GM23248 (cell line): ENCODE results near the gene ADAM8. TPM values are rescaled to one million over a fixed set of nuclear protein-coding genes. Genes with fewer than 3 reads are reported as not detected.

ENCODE experiments used
- DNase-seq: peaks from one replicate; pipeline ENCODE4 v3.0.0-alpha.2; 2015
- H2AFZ ChIP-seq: fragments of 200-600 bp; sonication (generic); 2 replicates; pipeline ENCODE4 v1.6.1; 2016; ENCODE audit warnings: antibody characterized with exemption
- H3F3A ChIP-seq: fragments of 200-600 bp; sonication (generic); 2 replicates; pipeline ENCODE4 v1.6.1; 2016; ENCODE audit warnings: mild to moderate bottlenecking, antibody characterized with exemption, mixed run types; ENCODE audit not compliant: insufficient read depth
- H3K27ac ChIP-seq: fragments of 200-600 bp; sonication (generic); 2 replicates; pipeline ENCODE4 v1.5.1; 2016; ENCODE audit warnings: mild to moderate bottlenecking
- H3K27me3 ChIP-seq: fragments of 200-600 bp; sonication (generic); replicated peaks from 2 replicates; pipeline ENCODE4 v1.6.1; 2016; ENCODE audit warnings: mild to moderate bottlenecking; ENCODE audit not compliant: insufficient read depth
- H3K36me3 ChIP-seq: fragments of 200-600 bp; sonication (generic); 2 replicates; pipeline ENCODE4 v1.6.1; 2016; ENCODE audit warnings: low read depth, mild to moderate bottlenecking
- H3K4me1 ChIP-seq: fragments of 200-600 bp; sonication (generic); 2 replicates; pipeline ENCODE4 v1.6.1; 2016; ENCODE audit warnings: mild to moderate bottlenecking; ENCODE audit not compliant: insufficient read depth
- H3K4me2 ChIP-seq: fragments of 200-600 bp; sonication (generic); one replicate; pipeline ENCODE4 v1.6.1; 2016; ENCODE audit warnings: mild to moderate bottlenecking; ENCODE audit not compliant: unreplicated experiment
- H3K4me3 ChIP-seq: fragments of 200-600 bp; sonication (generic); 2 replicates; pipeline ENCODE4 v1.5.1; 2016; ENCODE audit warnings: mild to moderate bottlenecking
- H3K79me2 ChIP-seq: fragments of 200-600 bp; sonication (generic); 2 replicates; pipeline ENCODE4 v1.6.1; 2016; ENCODE audit warnings: mild to moderate bottlenecking; ENCODE audit not compliant: insufficient read depth
- H3K9ac ChIP-seq: fragments of 200-600 bp; sonication (generic); 2 replicates; pipeline ENCODE4 v1.6.1; 2016; ENCODE audit warnings: mild to moderate bottlenecking
- H3K9me2 ChIP-seq: fragments of 200-600 bp; sonication (generic); 2 replicates; pipeline ENCODE4 v1.6.1; 2016; ENCODE audit warnings: mixed run types, mild to moderate bottlenecking, moderate library complexity; ENCODE audit not compliant: insufficient read depth
- H3K9me3 ChIP-seq: fragments of 200-600 bp; sonication (generic); one replicate; pipeline ENCODE4 v1.6.1; 2017; ENCODE audit warnings: low read depth
- H4K20me1 ChIP-seq: fragments of 200-600 bp; sonication (generic); 2 replicates; pipeline ENCODE4 v1.6.0; 2016; ENCODE audit not compliant: insufficient read depth
- EZH2 ChIP-seq: fragments of 200-600 bp; sonication (generic); IDR thresholded peaks from 2 replicates; pipeline ENCODE4 v1.6.1; 2018; ENCODE audit warnings: antibody characterized with exemption, mild to moderate bottlenecking; ENCODE audit not compliant: insufficient read depth, poor library complexity, severe bottlenecking
- EZH2phosphoT487 ChIP-seq: fragments of 200-600 bp; sonication (generic); IDR thresholded peaks from 2 replicates; pipeline ENCODE4 v1.6.1; 2018; ENCODE audit warnings: antibody characterized with exemption, moderate library complexity, mild to moderate bottlenecking, low read depth; ENCODE audit not compliant: insufficient read depth
- WGBS, 2 experiments: methylation state at CpG; one replicate each; pipeline ENCODE4 v1.1.6; 2015 to 2017; ENCODE audit warnings: low lambda C conversion rate in 2 of 2, low coverage in 1 of 2; ENCODE audit errors: missing lambda C conversion rate in 2 of 2; 5-methylcytosine and 5-hydroxymethylcytosine counted together
- in situ Hi-C: fragments of 300-500 bp; cut with MboI; formaldehyde crosslinking; loops from 2 replicates; pipeline ENCODE4 v1.15.0; 2020
- microRNA counts: library from miRNA; unstranded; fragments of <30 nt; microRNA quantifications from one replicate; lab custom pipeline; 2016
- microRNA-seq: library from miRNA; unstranded; fragments of <30 nt; microRNA quantifications from one replicate; pipeline ENCODE4, GENCODE V29; 2016; ENCODE audit warnings: borderline number of aligned reads
- polyA plus RNA-seq: library from polyadenylated mRNA; unstranded; fragments of >200 nt; fragmentation: Nextera tagmentation; extraction: Ambion mirVana; gene quantifications from 2 replicates; pipeline ENCODE4 v1.2.1, GENCODE V29; 2016
- total RNA-seq: library from RNA; depleted of rRNA; stranded (reverse); fragments of >200 nt; shearing (Covaris generic); gene quantifications from 2 replicates; pipeline ENCODE4 v1.2.3, GENCODE V29; 2014; rRNA removed

Gene ADAM8
- total and polyA plus RNA-seq, 2 experiments from 2014 or later, result 0.76 TPM; not detected in 1

GRCh38 chr10:133214468-133215410, 61.9 kb downstream of the ADAM8 start:
- no peaks in the 10 kb centered on the region for H4K20me1 ChIP-seq
- no peaks in the 10 kb centered on the region for H3K4me1 ChIP-seq
- no peak overlapping the region for H3K4me2 ChIP-seq
- H3K27me3 ChIP-seq, result no peaks in the 10 kb centered on the region; the same call in 1 of the 2 replicates
- 56 to 63% methylated on average over 24 to 27 of the region's 28 CpGs for WGBS, 2 experiments
- H3K79me2 ChIP-seq, result no peaks in the 10 kb centered on the region
- no peak overlapping the region for H2AFZ ChIP-seq
- H3F3A ChIP-seq, result no peaks in the 10 kb centered on the region
- H3K4me3 ChIP-seq, result no peak overlapping the region
- no peaks in the 10 kb centered on the region for H3K9me2 ChIP-seq
- in situ Hi-C loops, result no loop called here
- H3K36me3 ChIP-seq, result no peaks in the 10 kb centered on the region
- TF ChIP-seq EZH2phosphoT487 (no peak), EZH2 (no peak)
- no peak overlapping the region for H3K27ac ChIP-seq
- no peak overlapping the region for H3K9ac ChIP-seq
- H3K9me3 ChIP-seq, result no peaks in the 10 kb centered on the region
- DNase-seq, result no peak

- TF ChIP-seq EZH2, result no peak
- no peak for TF ChIP-seq EZH2phosphoT487
- no peak for DNase-seq
- Histone ChIP-seq H4K20me1 (no peaks in the 10 kb centered on the region), H3K4me3 (no peak overlapping the region), H3K4me1 (no peaks in the 10 kb centered on the region), H3K27me3 (no peaks in the 10 kb centered on the region; the same call in 1 of the 2 replicates), H3K27ac (no peak overlapping the region), H3K36me3 (no peaks in the 10 kb centered on the region), H3F3A (no peaks in the 10 kb centered on the region), H3K9me3 (no peaks in the 10 kb centered on the region), H3K79me2 (no peaks in the 10 kb centered on the region), H3K9me2 (no peaks in the 10 kb centered on the region), H3K9ac (no peak overlapping the region), H2AFZ (no peak overlapping the region), H3K4me2 (no peak overlapping the region)
- in situ Hi-C loops, result no loop called here
- WGBS, 2 experiments, result 56 to 64% methylated on average over 31 to 32 of the region's 32 CpGs
Observed at GRCh38 chr10:133213641-133214467, 62.8 kb downstream of the ADAM8 start.

- no peak overlapping the region for H3K9ac ChIP-seq
- H3K79me2 ChIP-seq, result no peaks in the 10 kb centered on the region
- no peak for DNase-seq
- H3K9me2 ChIP-seq, result no peaks in the 10 kb centered on the region
- H3K4me2 ChIP-seq, result no peak overlapping the region
- 58 to 61% methylated on average over 17 to 19 of the region's 20 CpGs for WGBS, 2 experiments
- TF ChIP-seq EZH2phosphoT487 (no peak), EZH2 (no peak)
- no peaks in the 10 kb centered on the region for H3K9me3 ChIP-seq
- H2AFZ ChIP-seq, result no peak overlapping the region
- no peaks in the 10 kb centered on the region for H3K27me3 ChIP-seq
- H3K4me1 ChIP-seq, result no peaks in the 10 kb centered on the region
- no peak overlapping the region for H3K27ac ChIP-seq
- H4K20me1 ChIP-seq, result no peaks in the 10 kb centered on the region
- H3F3A ChIP-seq, result no peaks in the 10 kb centered on the region
- in situ Hi-C loops, result no loop called here
- no peaks in the 10 kb centered on the region for H3K36me3 ChIP-seq
- H3K4me3 ChIP-seq, result no peak overlapping the region
Observed at GRCh38 chr10:133212853-133213494, 63.7 kb downstream of the ADAM8 start.

MicroRNAs encoded within 50 kb of the gene (microRNA counts, 767-probe panel; counts per million panel counts)
- microRNA hsa-miR-202-3p (lab: Ali Mortazavi, UCI), result 447 counts per million, percentile 86 among the panel's probes with 10 or more counts

Small RNA genes within 50 kb of the gene (microRNA-seq; reads per million reads assigned to microRNA genes)
- not detected for gene MIR202

Other genes starting within 250 kb of the ADAM8 start
- not detected in 2 replicates for gene ADGRA1, start 188.9 kb downstream of the ADAM8 start, total RNA-seq
- not detected in 2 replicates for gene ADGRA1, start 188.9 kb downstream of the ADAM8 start, polyA plus RNA-seq
- 0.54 and 0.76 TPM in 2 replicates for gene KNDC1, start 116.6 kb downstream of the ADAM8 start, total RNA-seq
- gene KNDC1, start 116.6 kb downstream of the ADAM8 start, polyA plus RNA-seq, result 0.37 and 0.44 TPM in 2 replicates
- not detected in 2 replicates for gene UTF1, start 46.7 kb downstream of the ADAM8 start, total RNA-seq
- not detected in 2 replicates for gene UTF1, start 46.7 kb downstream of the ADAM8 start, polyA plus RNA-seq
- not detected in 2 replicates for gene VENTX, start 39.0 kb downstream of the ADAM8 start, total RNA-seq
- not detected in 2 replicates for gene VENTX, start 39.0 kb downstream of the ADAM8 start, polyA plus RNA-seq
- 50.3 and 53.9 TPM in 2 replicates for gene TUBGCP2, start 32.0 kb upstream of the ADAM8 start, total RNA-seq
- 35.3 and 39.7 TPM in 2 replicates for gene TUBGCP2, start 32.0 kb upstream of the ADAM8 start, polyA plus RNA-seq
- gene ZNF511, start 32.0 kb upstream of the ADAM8 start, total RNA-seq, result 12.4 and 12.6 TPM in 2 replicates
- gene ZNF511, start 32.0 kb upstream of the ADAM8 start, polyA plus RNA-seq, result 59.5 and 63.3 TPM in 2 replicates
- 0.86 TPM in 1 of 2 replicates, not detected in the other for gene CALY, start 60.0 kb upstream of the ADAM8 start, total RNA-seq
- gene CALY, start 60.0 kb upstream of the ADAM8 start, polyA plus RNA-seq, result not detected in 2 replicates
- not detected in 2 replicates for gene PRAP1, start 70.5 kb upstream of the ADAM8 start, total RNA-seq
- gene PRAP1, start 70.5 kb upstream of the ADAM8 start, polyA plus RNA-seq, result not detected in 2 replicates
- gene FUOM, start 81.2 kb upstream of the ADAM8 start, total RNA-seq, result 19.5 and 24.5 TPM in 2 replicates
- gene FUOM, start 81.2 kb upstream of the ADAM8 start, polyA plus RNA-seq, result 20.9 and 21.5 TPM in 2 replicates
- 76.1 and 82.2 TPM in 2 replicates for gene ECHS1, start 96.5 kb upstream of the ADAM8 start, total RNA-seq
- gene ECHS1, start 96.5 kb upstream of the ADAM8 start, polyA plus RNA-seq, result 147 and 150 TPM in 2 replicates
- gene PAOX, start 102.4 kb upstream of the ADAM8 start, total RNA-seq, result 4.1 and 5.8 TPM in 2 replicates
- 4.5 TPM in 2 replicates for gene PAOX, start 102.4 kb upstream of the ADAM8 start, polyA plus RNA-seq
- gene MTG1, start 117.3 kb upstream of the ADAM8 start, total RNA-seq, result 22.8 and 26.1 TPM in 2 replicates
- 50.7 and 53.4 TPM in 2 replicates for gene MTG1, start 117.3 kb upstream of the ADAM8 start, polyA plus RNA-seq
- 0.22 and 0.76 TPM in 2 replicates for gene SPRN, start 147.8 kb upstream of the ADAM8 start, total RNA-seq
- 0.32 and 0.34 TPM in 2 replicates for gene SPRN, start 147.8 kb upstream of the ADAM8 start, polyA plus RNA-seq
- 0.65 and 2.1 TPM in 2 replicates for gene SCART1, start 177.1 kb upstream of the ADAM8 start, total RNA-seq
- gene SCART1, start 177.1 kb upstream of the ADAM8 start, polyA plus RNA-seq, result 0.15 and 0.16 TPM in 2 replicates